A673 (cell line): ENCODE measurements around the gene PCID2.

Source experiments
- CTCF ChIP-seq: fragments of 300-800, 200-600 bp; sonication (generic); conservative IDR thresholded peaks from 2 replicates; pipeline ENCODE4 v1.5.1; 2017; ENCODE audit warnings: low read depth, mild to moderate bottlenecking, antibody characterized with exemption, low read length, moderate library complexity, mixed read lengths
- EZH2 ChIP-seq: fragments of 200-600 bp; sonication (generic); IDR thresholded peaks from 2 replicates; pipeline ENCODE4 v1.6.1; 2017; ENCODE audit warnings: borderline replicate concordance, low read depth, mild to moderate bottlenecking, mixed read lengths, antibody characterized with exemption, low read length; ENCODE audit not compliant: poor library complexity, severe bottlenecking

- TF ChIP-seq CTCF (no peak), EZH2 (no peak)
Measured at GRCh38 chr13:113232208-113233003, 23.9 kb upstream of the PCID2 start.
